ENCODE measurements around the gene MRPL24.

- TF ChIP-seq POLR2A (IDR thresholded peaks at IDR 0.05), result no peak
- no peak for TF ChIP-seq CTCF (IDR thresholded peaks at IDR 0.05)
- no peak for TF ChIP-seq EP300 (IDR thresholded peaks at IDR 0.05)
- TF ChIP-seq POLR2AphosphoS5 (IDR thresholded peaks at IDR 0.05), result no peak
These were observed 31.0 kb downstream of the MRPL24 start for GRCh38 chr1:156709757-156710489.
